ENCODE measurements around the gene PDE7B. TPM values are rescaled to one million over a fixed set of nuclear protein-coding genes. Genes with fewer than 3 reads are reported as not detected.

The PDE7B gene
- total RNA-seq, 2 donors from 2014 or later: 0.27 to 0.93 TPM

GRCh38 chr6:136076496-136076895 is 225.0 kb downstream of the PDE7B start:
- Mint-ChIP-seq H3K27ac (no peak overlapping the region), H3K9me3 (no peaks in the 10 kb centered on the region), H3K36me3 (peaks cover 0 to 4% of the 10 kb centered on the region in 2 donors)
- no peak for ATAC-seq
- no peak for DNase-seq (ENCODE audit: low spot score in 2 of 2)

GRCh38 chr6:136077834-136078576 is 226.5 kb downstream of the PDE7B start:
- Mint-ChIP-seq H3K27ac (no peak overlapping the region), H3K36me3 (peaks cover 0 to 4% of the 10 kb centered on the region in 2 donors), H3K9me3 (no peaks in the 10 kb centered on the region)
- ATAC-seq (no peak), DNase-seq (ENCODE audit: low spot score in 2 of 2) (no peak)

GRCh38 chr6:136079701-136080565 is 228.4 kb downstream of the PDE7B start:
- H3K9me3 Mint-ChIP-seq: no peaks in the 10 kb centered on the region
- DNase-seq (ENCODE audit: low spot score in 2 of 2): no peak
- ATAC-seq: no peak
- H3K36me3 Mint-ChIP-seq: peaks cover 0 to 4% of the 10 kb centered on the region in 2 donors
- H3K27ac Mint-ChIP-seq: no peak overlapping the region

- ATAC-seq: no peak
- Mint-ChIP-seq H3K9me3 (no peaks in the 10 kb centered on the region), H3K36me3 (no peaks in the 10 kb centered on the region), H3K27ac (no peak overlapping the region)
- DNase-seq (ENCODE audit: low spot score in 2 of 2): no peak
Observed at GRCh38 chr6:136083540-136083939, 232.0 kb downstream of the PDE7B start.

- ATAC-seq (no peak), DNase-seq (ENCODE audit: low spot score in 2 of 2) (no peak)
- no peaks in the 10 kb centered on the region for H3K9me3 Mint-ChIP-seq
- no peaks in the 10 kb centered on the region for H3K36me3 Mint-ChIP-seq
- no peak overlapping the region for H3K27ac Mint-ChIP-seq
Observed at GRCh38 chr6:136084403-136084802, 232.9 kb downstream of the PDE7B start.

- ATAC-seq (no peak), DNase-seq (ENCODE audit: low spot score in 2 of 2) (no peak)
- no peak overlapping the region for H3K27ac Mint-ChIP-seq
- H3K36me3 Mint-ChIP-seq: no peaks in the 10 kb centered on the region
- H3K9me3 Mint-ChIP-seq: no peaks in the 10 kb centered on the region
Observed at GRCh38 chr6:136085370-136086115, 234.0 kb downstream of the PDE7B start.

- ATAC-seq: no peak
- no peak overlapping the region for H3K27ac Mint-ChIP-seq
- no peaks in the 10 kb centered on the region for H3K9me3 Mint-ChIP-seq
- no peaks in the 10 kb centered on the region for H3K36me3 Mint-ChIP-seq
- DNase-seq (ENCODE audit: low spot score in 2 of 2): no peak
Observed at GRCh38 chr6:136086686-136087085, 235.2 kb downstream of the PDE7B start.

GRCh38 chr6:136087986-136088385 is 236.5 kb downstream of the PDE7B start:
- Mint-ChIP-seq H3K27ac (no peak overlapping the region), H3K9me3 (no peaks in the 10 kb centered on the region), H3K36me3 (no peaks in the 10 kb centered on the region)
- DNase-seq (ENCODE audit: low spot score in 2 of 2): no peak
- ATAC-seq: no peak

GRCh38 chr6:136088693-136089092 is 237.2 kb downstream of the PDE7B start:
- ATAC-seq (no peak), DNase-seq (ENCODE audit: low spot score in 2 of 2) (no peak)

GRCh38 chr6:136089876-136090275 is 238.4 kb downstream of the PDE7B start:
- Mint-ChIP-seq H3K9me3 (peaks cover 4 to 11% of the 10 kb centered on the region in 2 donors), H3K27ac (no peak overlapping the region), H3K36me3 (peaks cover 0 to 5% of the 10 kb centered on the region in 2 donors)
- DNase-seq (ENCODE audit: low spot score in 2 of 2) (no peak), ATAC-seq (no peak)

More at GRCh38 chr6:136088693-136089092, 237.2 kb downstream of the PDE7B start:
- Mint-ChIP-seq H3K36me3 (peaks cover 0 to under 1% of the 10 kb centered on the region in 2 donors), H3K27ac (no peak overlapping the region), H3K9me3 (peaks cover 0 to under 1% of the 10 kb centered on the region in 2 donors)

- ATAC-seq (no peak), DNase-seq (ENCODE audit: low spot score in 2 of 2) (no peak)
- no peak overlapping the region for H3K27ac Mint-ChIP-seq
- H3K36me3 Mint-ChIP-seq: peaks cover 0 to 5% of the 10 kb centered on the region in 2 donors
- H3K9me3 Mint-ChIP-seq: peaks cover 4 to 11% of the 10 kb centered on the region in 2 donors
Observed at GRCh38 chr6:136090929-136091328, 239.4 kb downstream of the PDE7B start.

- DNase-seq (ENCODE audit: low spot score in 2 of 2) (no peak), ATAC-seq (no peak)
- H3K27ac Mint-ChIP-seq: no peak overlapping the region
Observed at GRCh38 chr6:136092897-136093296, 241.4 kb downstream of the PDE7B start.

GRCh38 chr6:136093835-136094234 is 242.3 kb downstream of the PDE7B start:
- no peak for ATAC-seq
- peaks cover 4 to 11% of the 10 kb centered on the region in 2 donors for H3K9me3 Mint-ChIP-seq
- no peak for DNase-seq (ENCODE audit: low spot score in 2 of 2)
- peaks cover 0 to 5% of the 10 kb centered on the region in 2 donors for H3K36me3 Mint-ChIP-seq
- no peak overlapping the region for H3K27ac Mint-ChIP-seq

More at GRCh38 chr6:136092897-136093296, 241.4 kb downstream of the PDE7B start:
- Mint-ChIP-seq H3K36me3 (peaks cover 0 to 5% of the 10 kb centered on the region in 2 donors), H3K9me3 (peaks cover 4 to 11% of the 10 kb centered on the region in 2 donors)

GRCh38 chr6:136094812-136095211 is 243.3 kb downstream of the PDE7B start:
- no peak for DNase-seq (ENCODE audit: low spot score in 2 of 2)
- no peak for ATAC-seq
- Mint-ChIP-seq H3K36me3 (peaks cover 0 to 5% of the 10 kb centered on the region in 2 donors), H3K9me3 (peaks cover 4 to 11% of the 10 kb centered on the region in 2 donors), H3K27ac (no peak overlapping the region)

- DNase-seq (ENCODE audit: low spot score in 2 of 2) (no peak), ATAC-seq (no peak)
- peaks cover 4 to 11% of the 10 kb centered on the region in 2 donors for H3K9me3 Mint-ChIP-seq
- peaks cover 0 to 5% of the 10 kb centered on the region in 2 donors for H3K36me3 Mint-ChIP-seq
- H3K27ac Mint-ChIP-seq: no peak overlapping the region
Observed at GRCh38 chr6:136095986-136096385, 244.5 kb downstream of the PDE7B start.

GRCh38 chr6:136102991-136103688 is 251.6 kb downstream of the PDE7B start:
- no peaks in the 10 kb centered on the region for H3K36me3 Mint-ChIP-seq
- ATAC-seq (no peak), DNase-seq (ENCODE audit: low spot score in 2 of 2) (no peak)
- H3K27ac Mint-ChIP-seq: no peak overlapping the region
- H3K9me3 Mint-ChIP-seq: no peaks in the 10 kb centered on the region

Measured in activated naive CD4-positive, alpha-beta T cell treated with anti-CD3 and anti-CD28 coated beads, Interleukin-2, amount 50 U/mL, for 72 hours (primary cell).